Activated T-helper 1 cell treated with anti-CD3 and anti-CD28 coated beads, Interleukin-2, amount 50 U/mL, for 16 hours (primary cell): ENCODE results near the gene KRTAP3-2.
"Not testable (repeated sequence)": the region's sequence is repeated elsewhere in the genome, so short reads cannot be mapped to it uniquely, and the experiment has no call there.

ENCODE experiments used
- DNase-seq, 2 donors: peaks; one replicate each; pipeline ENCODE4 v3.0.0-alpha.2; 2020; ENCODE audit warnings: low read depth in 1 of 2, low spot score in 1 of 2

The KRTAP3-2 gene

GRCh38 chr17:40999563-40999962 lies at the start of gene KRTAP3-2:
Gene KRTAP3-2 (minus strand): TSS chr17:40999906. CDS start chr17:40999853, 53 bp downstream.
- DNase-seq: not testable (repeated sequence)

GRCh38 chr17:41049110-41049509 lies 49.4 kb upstream of the KRTAP3-2 start:
- DNase-seq: no peak

DNA sequence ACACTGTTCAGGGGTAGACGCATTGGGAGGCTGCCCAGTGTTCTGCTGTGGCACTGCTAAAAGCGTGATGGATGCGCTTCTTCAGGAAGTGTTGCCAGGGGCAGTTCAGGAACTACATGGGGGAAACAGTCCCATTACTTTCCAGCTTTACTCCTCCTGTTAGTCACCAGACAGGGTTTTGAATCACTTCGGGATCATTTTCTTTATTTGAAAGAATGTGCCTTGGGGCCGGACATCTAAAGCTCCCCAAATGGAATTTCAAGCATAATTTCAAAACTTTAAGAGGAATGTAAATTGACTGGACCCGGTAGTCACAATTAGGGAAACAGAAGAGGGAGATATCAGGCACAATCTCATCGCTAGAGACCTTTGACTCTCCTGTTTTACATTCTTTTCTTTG lies 48.7 kb upstream of the KRTAP3-2 start:
- no peak for DNase-seq

DNA sequence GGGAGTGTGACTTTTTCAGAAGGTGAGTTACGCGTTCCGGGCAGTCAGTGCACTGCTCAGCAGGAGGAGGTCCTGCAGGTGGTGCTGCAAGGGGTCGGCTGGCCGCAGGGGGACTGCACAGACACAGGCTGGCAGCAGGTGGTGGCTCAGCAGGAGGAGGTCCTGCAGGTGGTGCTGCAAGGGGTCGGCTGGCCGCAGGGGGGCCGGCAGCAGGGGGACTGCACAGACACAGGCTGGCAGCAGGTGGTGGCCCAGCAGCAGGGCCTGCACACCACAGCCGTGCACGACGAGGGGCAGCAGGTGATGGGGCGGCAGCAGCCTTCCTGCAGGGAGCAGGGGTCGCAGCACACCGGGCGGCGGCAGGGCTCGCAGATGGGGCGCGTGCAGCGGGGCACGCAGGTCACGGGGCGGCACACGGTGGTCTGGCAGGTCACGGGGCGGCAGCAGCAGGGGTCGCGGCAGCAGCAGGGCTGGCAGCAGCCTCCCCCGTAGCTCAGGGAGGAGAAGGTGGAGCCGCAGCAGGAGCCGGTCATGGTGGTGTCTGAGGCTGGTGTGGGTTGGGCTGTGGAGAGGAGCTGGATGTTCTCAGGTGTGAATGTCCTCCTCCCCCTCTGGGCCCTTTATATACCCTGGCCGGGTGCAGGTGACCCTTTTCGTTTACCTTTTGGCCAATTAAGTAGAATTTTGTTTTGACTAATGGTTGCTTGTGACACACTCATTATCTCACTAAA lies 47.2 kb upstream of the KRTAP3-2 start, which contains the start of gene KRTAP2-1:
Gene KRTAP2-1 (minus strand): TSS at position 582 of the 731 bp plus-strand sequence. CDS start 49 bp downstream, at position 533.
- not testable (repeated sequence) for DNase-seq

- no peak for DNase-seq
These were observed 43.2 kb upstream of the KRTAP3-2 start for GRCh38 chr17:41042953-41043352.

GRCh38 chr17:41040783-41041571 lies 41.3 kb upstream of the KRTAP3-2 start, which contains the start of gene KRTAP1-1:
Gene KRTAP1-1 (minus strand): TSS chr17:41041450. CDS start chr17:41041397, 53 bp downstream.
- DNase-seq: not testable (repeated sequence)

DNA sequence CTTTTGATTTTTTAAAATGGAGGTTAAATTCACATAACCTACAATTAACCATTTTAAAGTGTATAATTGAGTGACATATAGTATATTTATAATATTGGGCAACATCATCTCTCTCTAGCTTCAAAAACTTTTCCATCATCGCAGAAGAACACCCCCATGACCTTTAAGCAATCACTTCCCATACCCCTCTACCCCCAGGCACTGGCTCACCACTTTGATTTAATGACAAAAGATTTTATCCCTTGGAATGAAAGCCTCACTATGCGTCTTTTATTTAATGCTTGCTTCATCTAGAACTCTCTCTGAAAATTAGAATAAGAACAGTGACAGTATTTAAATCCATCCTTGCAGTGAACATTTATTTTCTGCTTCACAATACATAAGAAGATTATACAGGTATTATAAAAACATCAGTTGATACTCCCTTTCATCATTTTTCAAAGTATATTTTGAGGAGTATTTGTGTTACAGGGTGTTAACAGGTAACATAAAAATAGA lies 38.2 kb upstream of the KRTAP3-2 start:
- no peak for DNase-seq

- DNase-seq: not testable (repeated sequence)
These were observed 34.7 kb upstream of the KRTAP3-2 start, which contains the start of gene KRTAP1-3 for GRCh38 chr17:41034346-41034935. Gene KRTAP1-3 (minus strand): TSS chr17:41034874. CDS start chr17:41034821, 53 bp downstream.

DNA sequence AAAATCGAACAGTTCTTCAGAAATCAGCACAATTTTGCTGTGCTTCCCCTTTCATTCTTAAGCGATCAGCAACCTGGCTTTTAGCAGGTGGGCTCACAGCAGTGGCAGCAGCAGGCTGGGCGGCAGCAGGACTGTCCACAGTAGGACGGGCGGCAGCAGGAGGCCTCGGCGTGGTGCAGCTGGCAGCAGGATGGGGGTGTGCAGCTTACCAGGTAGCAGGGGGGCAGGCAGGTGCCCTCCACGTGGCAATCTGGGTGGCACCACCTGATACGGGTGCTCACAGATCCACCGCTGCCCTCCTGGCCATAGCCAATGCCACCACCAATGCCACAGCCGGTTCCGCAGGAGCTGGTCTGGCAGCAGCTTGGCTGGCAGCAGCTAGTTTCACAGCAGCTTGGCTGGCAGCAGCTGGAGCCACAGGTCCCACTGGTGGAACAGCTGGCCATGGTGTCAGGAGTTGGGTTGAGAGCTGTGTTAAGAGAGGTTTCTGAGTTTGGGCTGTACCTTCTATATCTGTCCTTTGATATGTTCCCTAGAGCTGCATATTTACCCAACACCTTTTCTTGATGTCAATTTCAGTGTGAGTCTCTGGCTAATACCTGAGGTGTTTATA lies 30.0 kb upstream of the KRTAP3-2 start, which contains the start of gene KRTAP1-4:
Gene KRTAP1-4 (minus strand): TSS at position 563 of the 613 bp plus-strand sequence. CDS start 117 bp downstream, at position 446.
- no peak for DNase-seq

DNA sequence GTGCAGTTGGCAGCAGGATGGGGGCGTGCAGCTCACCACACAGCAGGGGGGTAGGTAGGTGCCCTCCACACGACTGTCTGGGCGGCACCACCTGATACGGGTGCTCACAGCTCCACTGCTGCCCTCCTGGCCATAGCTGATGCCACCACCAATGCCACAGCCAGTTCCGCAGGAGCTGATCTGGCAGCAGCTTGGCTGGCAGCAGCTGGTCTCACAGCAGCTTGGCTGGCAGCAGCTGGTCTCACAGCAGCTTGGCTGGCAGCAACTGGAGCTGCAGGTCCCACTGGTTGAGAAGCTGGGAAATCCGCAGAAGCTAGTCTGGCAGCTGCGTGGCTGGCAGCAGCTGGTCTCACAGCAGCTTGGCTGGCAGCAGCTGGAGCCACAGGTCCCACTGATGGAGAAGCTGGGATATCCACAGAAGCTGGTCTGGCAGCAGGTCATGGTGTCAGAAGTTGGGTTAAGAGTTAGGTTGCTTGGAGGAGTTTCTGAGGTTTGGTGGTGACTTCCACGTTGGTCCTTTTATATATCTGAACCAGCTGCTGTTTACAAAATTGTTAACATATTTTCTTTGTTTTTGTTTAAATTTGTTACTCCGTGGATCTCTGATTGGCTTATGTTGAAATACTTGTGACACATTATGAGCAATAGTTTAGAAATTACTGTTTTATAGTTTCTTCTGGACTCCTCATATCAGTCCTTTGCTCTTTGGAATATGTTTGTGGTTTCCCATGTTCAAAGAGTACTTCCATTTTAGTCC lies 27.2 kb upstream of the KRTAP3-2 start, which contains the start of gene KRTAP1-5:
Gene KRTAP1-5 (minus strand): TSS at position 494 of the 757 bp plus-strand sequence. CDS start 53 bp downstream, at position 441.
- DNase-seq: no peak

- no peak for DNase-seq
These were observed 25.0 kb upstream of the KRTAP3-2 start for GRCh38 chr17:41024697-41025096.

GRCh38 chr17:41020336-41020735 lies 20.6 kb upstream of the KRTAP3-2 start:
- no peak for DNase-seq

- no peak for DNase-seq
These were observed 19.7 kb upstream of the KRTAP3-2 start for GRCh38 chr17:41019415-41019814.

DNA sequence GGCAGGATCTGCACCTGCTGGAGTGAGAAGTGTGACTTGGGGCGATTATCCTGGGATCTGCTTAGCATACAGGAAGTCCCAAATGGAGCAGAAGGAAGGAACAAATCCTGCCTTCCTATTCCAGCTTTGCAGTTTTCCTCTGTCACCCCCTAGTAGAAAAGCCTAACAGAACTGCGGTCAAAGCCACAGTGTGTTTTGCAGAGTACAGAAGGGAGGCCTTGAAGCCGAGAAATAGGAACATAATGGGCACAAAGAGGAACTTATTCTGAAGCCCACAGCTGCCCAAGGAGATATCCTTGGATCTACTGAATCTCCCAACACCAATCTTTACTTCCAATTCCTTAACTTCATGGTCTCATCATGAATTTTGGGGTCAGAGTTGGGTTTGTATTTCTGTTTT lies 18.8 kb upstream of the KRTAP3-2 start:
- no peak for DNase-seq

- no peak for DNase-seq
These were observed 17.0 kb upstream of the KRTAP3-2 start for GRCh38 chr17:41016578-41017215.

DNA sequence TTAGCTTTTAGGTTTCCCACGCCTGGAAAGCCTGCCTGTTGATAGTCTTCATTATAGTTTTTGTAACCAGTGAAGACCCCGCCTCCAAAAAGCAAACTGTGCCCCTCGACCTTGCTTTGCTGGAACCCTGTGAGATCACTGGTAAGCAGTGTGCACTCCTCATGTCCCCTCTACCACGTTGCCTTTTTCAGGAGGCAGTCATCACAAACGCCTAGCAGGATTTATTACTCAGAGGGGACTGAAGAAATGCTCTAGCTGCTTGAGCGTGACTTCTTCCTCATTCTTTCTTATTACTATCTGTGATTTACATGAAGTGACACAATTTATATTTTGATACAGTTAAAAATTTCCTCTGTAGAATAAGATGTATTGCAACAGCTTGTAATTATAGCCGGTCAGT lies 15.7 kb upstream of the KRTAP3-2 start:
- no peak for DNase-seq

DNA sequence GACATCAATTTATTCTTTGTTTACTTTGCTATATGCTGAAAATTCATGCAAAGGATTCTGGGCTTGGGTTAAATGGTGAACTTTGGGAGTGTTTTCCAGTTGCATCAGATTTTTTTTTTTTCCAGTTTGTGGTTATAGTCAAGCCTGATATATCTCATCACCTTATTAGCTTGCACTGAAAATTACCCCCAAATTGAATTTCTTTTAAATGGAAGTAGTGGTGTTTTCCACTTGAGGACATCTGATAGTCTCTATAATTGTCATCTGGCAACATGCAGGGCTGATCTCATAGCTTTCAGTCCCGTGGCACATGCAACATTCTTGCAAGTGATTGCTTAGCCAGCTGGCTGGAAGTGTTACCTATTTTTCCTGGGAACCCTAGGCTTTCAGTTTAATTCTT lies 13.9 kb upstream of the KRTAP3-2 start:
- no peak for DNase-seq

DNA sequence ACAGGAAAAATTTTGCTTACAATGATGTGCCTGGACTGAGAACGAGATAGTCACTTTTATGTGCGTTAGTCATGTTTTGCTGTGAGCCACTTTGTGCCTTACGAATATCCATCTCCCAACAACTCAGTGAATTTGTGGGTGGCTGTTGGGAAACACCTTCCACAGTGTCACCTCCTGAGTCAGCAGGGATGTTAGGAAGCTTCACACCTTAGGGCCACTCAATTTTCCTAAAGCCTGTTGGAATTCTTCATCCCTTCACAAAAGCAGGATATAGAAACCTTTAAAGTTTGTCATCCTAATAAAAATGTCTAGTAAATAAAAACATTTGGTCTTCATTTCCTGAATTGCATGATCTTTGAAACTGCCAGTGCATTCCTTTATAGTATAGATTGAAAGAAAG lies 13.5 kb upstream of the KRTAP3-2 start:
- no peak for DNase-seq

- no peak for DNase-seq
These were observed 12.8 kb upstream of the KRTAP3-2 start for GRCh38 chr17:41012326-41013120.
